PC-9 (cell line): ENCODE measurements around the gene GLCCI1.

ENCODE experiments used
- CTCF ChIP-seq: fragments of 200-600 bp; sonication (generic); conservative IDR thresholded peaks from 2 replicates; pipeline ENCODE4 v1.6.1; 2017; ENCODE audit warnings: mixed run types, antibody characterized with exemption, mild to moderate bottlenecking, moderate library complexity
- EZH2 ChIP-seq: fragments of 200-600 bp; sonication (generic); IDR thresholded peaks from 2 replicates; pipeline ENCODE4 v1.8.0; 2017; ENCODE audit warnings: antibody characterized with exemption, low read depth

GRCh38 chr7:7919449-7919945 is 49.1 kb upstream of the GLCCI1 start:
- no peak for TF ChIP-seq CTCF
- no peak for TF ChIP-seq EZH2
